ENCODE data around the gene FBXO11. TPM values are rescaled to one million over a fixed set of nuclear protein-coding genes. Genes with fewer than 3 reads are reported as not detected.

The FBXO11 gene
- total and polyA plus RNA-seq, 10 of the 15 experiments (the other 5 are each of a cell fraction or from before 2014, with no cell fraction given), result 5.9 to 38.9 (median 22.5) TPM

- no peak for TF ChIP-seq NFXL1 (IDR thresholded peaks at IDR 0.05; ENCODE audit: borderline replicate concordance)
- TF ChIP-seq CHD1 (IDR thresholded peaks at IDR 0.05; ENCODE audit: low read depth, low read length), result no peak
- no peak for TF ChIP-seq JUNB (IDR thresholded peaks at IDR 0.05)
- TF ChIP-seq POU2F2 (IDR thresholded peaks at IDR 0.05; ENCODE audit: borderline replicate concordance, low read depth, low read length), result no peak
- TF ChIP-seq NR2C1 (IDR thresholded peaks at IDR 0.05), result no peak
These were observed 67.6 kb downstream of the FBXO11 start (continued) for GRCh38 chr2:47838686-47839085.

GRCh38 chr2:47838249-47838648 lies 68.0 kb downstream of the FBXO11 start:
- Histone ChIP-seq H3K9ac (ENCODE audit: control insufficient read depth, insufficient read depth, low read length) (no peak overlapping the region), H3K27ac (ENCODE audit: control insufficient read depth, insufficient read depth) (no peak overlapping the region), H3K4me3 (no peak overlapping the region), H3K79me2 (ENCODE audit: control insufficient read depth, insufficient read depth, low read length) (peaks cover 7% of the 10 kb centered on the region), H3K9me3 (replicated peaks; ENCODE audit: control insufficient read depth, insufficient read depth, low read length) (peaks cover 2% of the 10 kb centered on the region; the same call in 2 of the 3 replicates), H4K20me1 (ENCODE audit: control insufficient read depth, insufficient read depth) (no peaks in the 10 kb centered on the region), H3K4me2 (ENCODE audit: control insufficient read depth, insufficient read depth) (no peak overlapping the region), H3K4me1 (ENCODE audit: control insufficient read depth, insufficient read depth, low read length) (peaks cover 6% of the 10 kb centered on the region; the same call in 1 of the 2 replicates), H3K36me3 (ENCODE audit: control insufficient read depth in 2 of 2, insufficient read depth in 2 of 2, low read length in 1 of 2) (peaks cover 5 to 40% of the 10 kb centered on the region in 2 experiments), H2AFZ (ENCODE audit: control insufficient read depth, low read depth, low read length) (no peak overlapping the region), H3K27me3 (replicated peaks in 1 of 2; ENCODE audit: control insufficient read depth in 2 of 2, insufficient read depth in 2 of 2, low read length in 1 of 2) (no peaks in the 10 kb centered on the region)
- RAD21 ChIA-PET (ENCODE audit: unreplicated experiment), result no interaction called here
- POLR2A ChIA-PET, result interaction anchor here (0.5 kb wide), 1 partner anchor 49 kb away, joined by 5 read pairs; no protein-coding TSS in a partner anchor
- in situ Hi-C loops (cut with MboI), result no loop called here
- BruUV-seq (replicated peaks), result no TSS peak
- TF ChIP-seq ZSCAN29 (IDR thresholded peaks at IDR 0.05), result no peak
- no peak for TF ChIP-seq EGR1 (IDR thresholded peaks at IDR 0.05; ENCODE audit: borderline replicate concordance in 1 of 2, low read depth in 2 of 2, low read length in 2 of 2)
- TF ChIP-seq NR2C1 (IDR thresholded peaks at IDR 0.05), result peak; percentile 41; the same call in 1 of the 2 replicates
- intact Hi-C loops (cut with micrococcal nuclease; ENCODE audit: unreplicated experiment), result no loop called here
- WGBS (ENCODE audit: insufficient coverage, insufficient replicate concordance, low lambda C conversion rate, missing lambda C conversion rate), result 90% methylated on average over 1 of the region's 1 CpG
- DNase-seq (ENCODE audit: low read depth, low spot score), result no peak
- CTCF ChIA-PET, result no interaction called here
- SMC1A ChIA-PET (ENCODE audit: uncharacterized antibody, unreplicated experiment), result interaction anchor here (0.5 to 1.3 kb wide), 4 partner anchors 20 to 369 kb away, joined by 3 to 4 read pairs (median 3); partner anchors contain the start of gene FBXO11
- no peak for ATAC-seq
- FAIRE-seq, result no peak

All from GM12878 (cell line).